H9 (cell line): ENCODE data around the gene CEP128. TPM values are rescaled to one million over a fixed set of nuclear protein-coding genes. Genes with fewer than 3 reads are reported as not detected.

Experiments
- DNase-seq: peaks from one replicate; pipeline ENCODE4 v3.0.0-alpha.2; 2017
- H2AFZ ChIP-seq: one replicate; pipeline ENCODE4 v1.6.1; 2013; ENCODE audit warnings: mild to moderate bottlenecking, low read length, control low read depth, moderate library complexity
- H2AK5ac ChIP-seq: 2 replicates; pipeline ENCODE4 v1.6.1; 2013; ENCODE audit warnings: low read length, control low read depth, mixed read lengths; ENCODE audit not compliant: insufficient read length
- H2BK120ac ChIP-seq: one replicate; pipeline ENCODE4 v1.6.1; 2013; ENCODE audit warnings: low read depth, mild to moderate bottlenecking, low read length, control low read depth, inconsistent platforms; ENCODE audit not compliant: poor library complexity, severe bottlenecking
- H2BK12ac ChIP-seq: 2 replicates; pipeline ENCODE4 v1.6.1; 2013; ENCODE audit warnings: low read length, control low read depth, mixed read lengths, low read depth; ENCODE audit not compliant: insufficient read length
- H2BK15ac ChIP-seq: 2 replicates; pipeline ENCODE4 v1.6.1; 2013; ENCODE audit warnings: low read depth, low read length, control low read depth
- H2BK20ac ChIP-seq: one replicate; pipeline ENCODE4 v1.6.1; 2013; ENCODE audit warnings: low read depth, mild to moderate bottlenecking, low read length, control low read depth, inconsistent platforms; ENCODE audit not compliant: poor library complexity, severe bottlenecking
- H2BK5ac ChIP-seq: 2 replicates; pipeline ENCODE4 v1.6.1; 2013; ENCODE audit warnings: low read length, control low read depth, mixed read lengths; ENCODE audit not compliant: insufficient read length
- H3K14ac ChIP-seq: 2 replicates; pipeline ENCODE4 v1.6.1; 2013; ENCODE audit warnings: low read length, control low read depth; ENCODE audit not compliant: insufficient read depth
- H3K18ac ChIP-seq: 2 replicates; pipeline ENCODE4 v1.6.1; 2013; ENCODE audit warnings: low read depth, mild to moderate bottlenecking, mixed read lengths, low read length, control low read depth; ENCODE audit not compliant: insufficient read length
- H3K23ac ChIP-seq: 2 replicates; pipeline ENCODE4 v1.6.1; 2013; ENCODE audit warnings: low read length, control low read depth, mixed read lengths, low read depth; ENCODE audit not compliant: insufficient read length
- H3K23me2 ChIP-seq: 2 replicates; pipeline ENCODE4 v1.6.1; 2013; ENCODE audit warnings: low read depth, mild to moderate bottlenecking, mixed read lengths, low read length, control low read depth; ENCODE audit not compliant: insufficient read length, poor library complexity, severe bottlenecking
- H3K27ac ChIP-seq: 2 replicates; pipeline ENCODE4 v1.5.1; 2013; ENCODE audit warnings: low read length, control low read depth, mixed read lengths, low read depth; ENCODE audit not compliant: insufficient read length
- H3K27me3 ChIP-seq: 2 replicates; pipeline ENCODE4 v1.6.1; 2013; ENCODE audit warnings: low read length, control low read depth, inconsistent platforms; ENCODE audit not compliant: insufficient read depth
- H3K4ac ChIP-seq: 2 replicates; pipeline ENCODE4 v1.6.1; 2013; ENCODE audit warnings: low read depth, mild to moderate bottlenecking, control low read depth, inconsistent platforms, low read length, moderate library complexity
- H3K4me1 ChIP-seq: 2 replicates; pipeline ENCODE4 v1.6.1; 2013; ENCODE audit warnings: low read length, control low read depth, inconsistent platforms; ENCODE audit not compliant: insufficient read depth
- H3K4me2 ChIP-seq: 2 replicates; pipeline ENCODE4 v1.6.1; 2013; ENCODE audit warnings: low read length, control low read depth, mixed read lengths; ENCODE audit not compliant: insufficient read length, insufficient read depth
- H3K56ac ChIP-seq: 2 replicates; pipeline ENCODE4 v1.6.1; 2013; ENCODE audit warnings: low read depth, mild to moderate bottlenecking, mixed read lengths, low read length, control low read depth; ENCODE audit not compliant: insufficient read length
- H3K79me1 ChIP-seq: 2 replicates; pipeline ENCODE4 v1.6.1; 2013; ENCODE audit warnings: low read depth, mild to moderate bottlenecking, moderate library complexity, low read length, control low read depth, inconsistent platforms; ENCODE audit not compliant: insufficient read depth, poor library complexity, severe bottlenecking
- H3K79me2 ChIP-seq: 2 replicates; pipeline ENCODE4 v1.6.1; 2013; ENCODE audit warnings: low read length, control low read depth, inconsistent platforms; ENCODE audit not compliant: insufficient read depth
- H3K9ac ChIP-seq: 2 replicates; pipeline ENCODE4 v1.6.1; 2013; ENCODE audit warnings: low read length, control low read depth, mixed read lengths; ENCODE audit not compliant: insufficient read length; ENCODE audit errors: extremely low read depth
- H3K9me3 ChIP-seq: one replicate; pipeline ENCODE4 v1.6.1; 2013; ENCODE audit warnings: low read depth, low read length, inconsistent platforms; ENCODE audit not compliant: control insufficient read depth
- H3T11ph ChIP-seq: one replicate; pipeline ENCODE4 v1.6.1; 2013; ENCODE audit warnings: mild to moderate bottlenecking, low read length, control low read depth, inconsistent platforms
- H4K20me1 ChIP-seq: one replicate; pipeline ENCODE4 v1.6.1; 2013; ENCODE audit not compliant: control insufficient read depth, insufficient read length, insufficient read depth
- H4K5ac ChIP-seq: 2 replicates; pipeline ENCODE4 v1.6.1; 2013; ENCODE audit warnings: low read depth, mild to moderate bottlenecking, mixed read lengths, low read length, control low read depth; ENCODE audit not compliant: insufficient read length
- H4K8ac ChIP-seq: replicated peaks from 2 replicates; pipeline ENCODE4 v1.6.1; 2013; ENCODE audit warnings: low read length, control low read depth, mixed read lengths, low read depth; ENCODE audit not compliant: insufficient read length
- H4K91ac ChIP-seq: 2 replicates; pipeline ENCODE4 v1.6.1; 2013; ENCODE audit warnings: low read depth, mild to moderate bottlenecking, moderate library complexity, mixed read lengths, low read length, control low read depth; ENCODE audit not compliant: insufficient read length
- H3K27ac Mint-ChIP-seq, 3 experiments: 2 replicates in 2 of 3; 3 replicates in 1 of 3; pipeline ENCODE4 v1.8.0; 2020 to 2021; ENCODE audit warnings: mixed read lengths in 3 of 3, mild to moderate bottlenecking in 1 of 3, moderate library complexity in 1 of 3
- H3K27me3 Mint-ChIP-seq: 2 replicates; pipeline ENCODE4 v1.8.0; 2021; ENCODE audit warnings: low read depth, mild to moderate bottlenecking, moderate library complexity, mixed read lengths
- H3K36me3 Mint-ChIP-seq, 3 experiments: 2 replicates in 2 of 3; 3 replicates in 1 of 3; pipeline ENCODE4 v1.8.0; 2020 to 2021; ENCODE audit warnings: low read depth in 3 of 3, mixed read lengths in 3 of 3; ENCODE audit not compliant: insufficient read depth in 1 of 3
- H3K4me1 Mint-ChIP-seq, 2 experiments: 2 replicates each; pipeline ENCODE4 v1.8.0; 2020; ENCODE audit warnings: mixed read lengths in 2 of 2
- H3K4me3 Mint-ChIP-seq, 2 experiments: 2 replicates in 1 of 2; 3 replicates in 1 of 2; pipeline ENCODE4 v1.8.0; 2020 to 2021; ENCODE audit warnings: mild to moderate bottlenecking in 2 of 2, mixed read lengths in 2 of 2, moderate library complexity in 1 of 2
- H3K9me3 Mint-ChIP-seq, 2 experiments: 2 replicates in 1 of 2; 3 replicates in 1 of 2; pipeline ENCODE4 v1.8.0; 2020; ENCODE audit warnings: mild to moderate bottlenecking in 2 of 2, mixed read lengths in 2 of 2, moderate library complexity in 1 of 2
- WGBS: extraction: QIAGEN DNeasy Blood & Tissue Kit; methylation state at CpG from one replicate; pipeline ENCODE4 v1.1.7; 2013; ENCODE audit warnings: missing lambda C conversion rate, low lambda C conversion rate, mixed read lengths; ENCODE audit not compliant: insufficient read length; ENCODE audit errors: extremely low coverage; 5-methylcytosine and 5-hydroxymethylcytosine counted together
- total RNA-seq: library from RNA; stranded (reverse); gene quantifications from 2 replicates; pipeline ENCODE4 v1.2.1, GENCODE V29; 2021
- TF ChIP-seq, protein P1 (sequence below): fragments of 200-600 bp; sonication (generic); conservative IDR thresholded peaks from 3 replicates; pipeline ENCODE4 v1.8.0; 2021; ENCODE audit warnings: antibody characterized with exemption, mild to moderate bottlenecking

The CEP128 gene
- total RNA-seq, 1 experiment from 2014 or later, result 16.3 TPM

DNA sequence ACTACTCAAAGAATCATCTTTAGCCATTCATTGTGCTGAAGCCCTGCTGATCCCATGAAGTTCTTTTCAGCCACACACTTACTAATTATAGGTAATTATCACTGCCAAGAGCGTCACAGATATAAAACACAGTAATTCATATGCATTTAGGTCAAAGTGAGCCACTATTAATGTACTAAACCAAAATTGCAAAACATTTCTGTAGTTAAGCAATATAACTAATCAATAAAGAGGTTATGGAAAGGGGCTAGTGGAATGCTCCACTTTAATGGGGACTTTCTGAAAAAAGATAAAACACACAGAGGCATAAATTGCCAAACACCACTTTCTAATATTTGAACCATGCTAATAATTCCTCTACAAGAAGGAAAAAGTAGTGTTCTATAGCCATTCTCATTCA lies 6.8 kb upstream of the CEP128 start:
- Histone ChIP-seq H2AFZ (no peak overlapping the region), H3K4me2 (no peak overlapping the region), H3K23me2 (no peaks in the 10 kb centered on the region), H4K20me1 (no peaks in the 10 kb centered on the region), H3K4ac (no peak overlapping the region), H3K79me1 (no peaks in the 10 kb centered on the region), H2BK5ac (no peak overlapping the region), H2BK20ac (no peak overlapping the region), H3K56ac (no peak overlapping the region), H2BK15ac (no peak overlapping the region), H3K79me2 (no peaks in the 10 kb centered on the region), H3K27me3 (no peaks in the 10 kb centered on the region), H3K9ac (no peak overlapping the region), H3K18ac (no peak overlapping the region), H2BK120ac (no peak overlapping the region), H3K4me1 (no peaks in the 10 kb centered on the region), H2AK5ac (no peak overlapping the region), H3K23ac (no peak overlapping the region), H4K5ac (no peak overlapping the region), H3K27ac (no peak overlapping the region), H2BK12ac (no peak overlapping the region), H4K8ac (no peak overlapping the region), H3K9me3 (no peaks in the 10 kb centered on the region), H3K14ac (no peak overlapping the region), H3T11ph (no peak overlapping the region), H4K91ac (no peak overlapping the region)
- no CpG with 5 or more reads among the region's 1 CpG for WGBS
- Mint-ChIP-seq H3K4me3 (no peak overlapping the region), H3K36me3 (no peaks in the 10 kb centered on the region), H3K4me1 (no peaks in the 10 kb centered on the region), H3K9me3 (no peaks in the 10 kb centered on the region), H3K27ac (no peak overlapping the region), H3K27me3 (peaks cover 5% of the 10 kb centered on the region)
- DNase-seq, result no peak
- TF ChIP-seq, protein P1, sequence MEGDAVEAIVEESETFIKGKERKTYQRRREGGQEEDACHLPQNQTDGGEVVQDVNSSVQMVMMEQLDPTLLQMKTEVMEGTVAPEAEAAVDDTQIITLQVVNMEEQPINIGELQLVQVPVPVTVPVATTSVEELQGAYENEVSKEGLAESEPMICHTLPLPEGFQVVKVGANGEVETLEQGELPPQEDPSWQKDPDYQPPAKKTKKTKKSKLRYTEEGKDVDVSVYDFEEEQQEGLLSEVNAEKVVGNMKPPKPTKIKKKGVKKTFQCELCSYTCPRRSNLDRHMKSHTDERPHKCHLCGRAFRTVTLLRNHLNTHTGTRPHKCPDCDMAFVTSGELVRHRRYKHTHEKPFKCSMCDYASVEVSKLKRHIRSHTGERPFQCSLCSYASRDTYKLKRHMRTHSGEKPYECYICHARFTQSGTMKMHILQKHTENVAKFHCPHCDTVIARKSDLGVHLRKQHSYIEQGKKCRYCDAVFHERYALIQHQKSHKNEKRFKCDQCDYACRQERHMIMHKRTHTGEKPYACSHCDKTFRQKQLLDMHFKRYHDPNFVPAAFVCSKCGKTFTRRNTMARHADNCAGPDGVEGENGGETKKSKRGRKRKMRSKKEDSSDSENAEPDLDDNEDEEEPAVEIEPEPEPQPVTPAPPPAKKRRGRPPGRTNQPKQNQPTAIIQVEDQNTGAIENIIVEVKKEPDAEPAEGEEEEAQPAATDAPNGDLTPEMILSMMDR, result no peak
